ENCODE data around the gene MPZ.
"Not testable (repeated sequence)": the region's sequence is repeated elsewhere in the genome, so short reads cannot be mapped to it uniquely, and the experiment has no call there.

Gene MPZ

GRCh38 chr1:161309868-161310267, at the start of gene MPZ:
TSS of gene MPZ (minus strand) at chr1:161309968. CDS start at chr1:161309905, 63 bp downstream.
- DNase-seq (ENCODE audit: low read depth in 1 of 2, low spot score in 1 of 2), result no peak

GRCh38 chr1:161359291-161359690, 49.5 kb upstream of the MPZ start:
- no peak for DNase-seq (ENCODE audit: low read depth in 1 of 2, low spot score in 1 of 2)

- DNase-seq (ENCODE audit: low read depth in 1 of 2, low spot score in 1 of 2), result no peak
These were observed 47.3 kb upstream of the MPZ start for GRCh38 chr1:161357073-161357472.

GRCh38 chr1:161351482-161351881, 41.7 kb upstream of the MPZ start:
- no peak for DNase-seq (ENCODE audit: low read depth in 1 of 2, low spot score in 1 of 2)

- no peak for DNase-seq (ENCODE audit: low read depth in 1 of 2, low spot score in 1 of 2)
These were observed 40.9 kb upstream of the MPZ start for GRCh38 chr1:161350671-161351070.

GRCh38 chr1:161342821-161343220, 33.1 kb upstream of the MPZ start:
- DNase-seq (ENCODE audit: low read depth in 1 of 2, low spot score in 1 of 2), result no peak

GRCh38 chr1:161342177-161342576, 32.4 kb upstream of the MPZ start:
- no peak for DNase-seq (ENCODE audit: low read depth in 1 of 2, low spot score in 1 of 2)

GRCh38 chr1:161335796-161336195, 26.0 kb upstream of the MPZ start:
- DNase-seq (ENCODE audit: low read depth in 1 of 2, low spot score in 1 of 2), result no peak

- DNase-seq (ENCODE audit: low read depth in 1 of 2, low spot score in 1 of 2), result no peak
These were observed 23.4 kb upstream of the MPZ start for GRCh38 chr1:161333166-161333565.

- no peak for DNase-seq (ENCODE audit: low read depth in 1 of 2, low spot score in 1 of 2)
These were observed 20.6 kb upstream of the MPZ start for GRCh38 chr1:161330346-161330745.

- DNase-seq (ENCODE audit: low read depth in 1 of 2, low spot score in 1 of 2), result no peak
These were observed 14.3 kb upstream of the MPZ start for GRCh38 chr1:161324020-161324419.

GRCh38 chr1:161315841-161316674, 6.3 kb upstream of the MPZ start:
- not testable (repeated sequence) for DNase-seq (ENCODE audit: low read depth in 1 of 2, low spot score in 1 of 2)

GRCh38 chr1:161314201-161314981, 4.6 kb upstream of the MPZ start, which contains the start of gene SDHC:
TSS of gene SDHC (plus strand) at chr1:161314381. CDS start at chr1:161314406, 25 bp downstream.
- DNase-seq (ENCODE audit: low read depth in 1 of 2, low spot score in 1 of 2), result peak; percentile 82 to 84

- no peak for DNase-seq (ENCODE audit: low read depth in 1 of 2, low spot score in 1 of 2)
These were observed 3.9 kb upstream of the MPZ start for GRCh38 chr1:161313554-161314200.

- no peak for DNase-seq (ENCODE audit: low read depth in 1 of 2, low spot score in 1 of 2)
These were observed 1.9 kb upstream of the MPZ start for GRCh38 chr1:161311595-161312181.

- DNase-seq (ENCODE audit: low read depth in 1 of 2, low spot score in 1 of 2), result no peak
These were observed 1.7 kb downstream of the MPZ start for GRCh38 chr1:161307892-161308638.

GRCh38 chr1:161307230-161307768, 2.5 kb downstream of the MPZ start:
- no peak for DNase-seq (ENCODE audit: low read depth in 1 of 2, low spot score in 1 of 2)

GRCh38 chr1:161305867-161306519, 3.8 kb downstream of the MPZ start:
- peak; percentile 77 to 78 for DNase-seq (ENCODE audit: low read depth in 1 of 2, low spot score in 1 of 2)

- no peak for DNase-seq (ENCODE audit: low read depth in 1 of 2, low spot score in 1 of 2)
These were observed 4.6 kb downstream of the MPZ start for GRCh38 chr1:161304927-161305866.
